IPS-20b (cell line): ENCODE data around the gene FBLN7.

Source experiments
- H3K27ac ChIP-seq: one replicate; pipeline ENCODE4 v1.5.1; 2013; ENCODE audit warnings: low read length
- H3K27me3 ChIP-seq: 2 replicates; pipeline ENCODE4 v1.6.1; 2013; ENCODE audit warnings: mild to moderate bottlenecking, low read length, inconsistent platforms; ENCODE audit not compliant: insufficient read depth
- H3K36me3 ChIP-seq: 2 replicates; pipeline ENCODE4 v1.6.1; 2013; ENCODE audit warnings: low read depth, mild to moderate bottlenecking, inconsistent platforms, low read length, moderate library complexity; ENCODE audit not compliant: insufficient read depth
- H3K4me1 ChIP-seq: 2 replicates; pipeline ENCODE4 v1.6.1; 2013; ENCODE audit warnings: mild to moderate bottlenecking, control low read depth, inconsistent platforms, low read length, moderate library complexity; ENCODE audit not compliant: insufficient read depth
- H3K4me3 ChIP-seq: 2 replicates; pipeline ENCODE4 v1.5.1; 2013; ENCODE audit warnings: mild to moderate bottlenecking, low read length, inconsistent platforms
- H3K9ac ChIP-seq: 2 replicates; pipeline ENCODE4 v1.6.1; 2013; ENCODE audit warnings: low read depth, mild to moderate bottlenecking, inconsistent platforms, low read length, moderate library complexity
- H3K9me3 ChIP-seq: 2 replicates; pipeline ENCODE4 v1.6.1; 2013; ENCODE audit warnings: mild to moderate bottlenecking, low read depth, low read length, inconsistent platforms; ENCODE audit not compliant: insufficient read depth

Gene FBLN7

DNA sequence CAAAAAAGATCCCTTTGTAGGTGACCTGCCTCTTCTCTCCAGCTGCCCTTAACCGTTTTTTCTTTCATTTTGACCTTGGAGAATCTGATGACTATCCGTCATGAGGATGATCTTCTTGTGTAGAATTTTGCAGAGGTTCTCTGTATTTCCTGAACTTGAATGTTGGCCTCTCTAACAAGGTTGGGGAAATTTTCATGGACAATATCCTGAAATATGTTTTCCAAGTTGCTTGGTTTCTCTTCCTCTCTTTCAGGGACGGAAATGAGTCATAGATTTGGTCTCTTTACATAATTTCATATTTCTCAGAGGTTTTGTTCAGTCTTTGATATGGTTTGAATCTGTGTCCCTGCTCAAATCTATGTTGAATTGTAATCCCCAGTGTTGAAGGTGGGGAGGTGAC, 82.6 kb downstream of the FBLN7 start:
- Histone ChIP-seq H3K27me3 (no peaks in the 10 kb centered on the region), H3K27ac (no peak overlapping the region), H3K36me3 (no peaks in the 10 kb centered on the region; the same call in 1 of the 2 replicates), H3K9ac (no peak overlapping the region), H3K4me3 (no peak overlapping the region), H3K9me3 (peaks cover 9% of the 10 kb centered on the region; the same call in 1 of the 2 replicates), H3K4me1 (no peaks in the 10 kb centered on the region)

DNA sequence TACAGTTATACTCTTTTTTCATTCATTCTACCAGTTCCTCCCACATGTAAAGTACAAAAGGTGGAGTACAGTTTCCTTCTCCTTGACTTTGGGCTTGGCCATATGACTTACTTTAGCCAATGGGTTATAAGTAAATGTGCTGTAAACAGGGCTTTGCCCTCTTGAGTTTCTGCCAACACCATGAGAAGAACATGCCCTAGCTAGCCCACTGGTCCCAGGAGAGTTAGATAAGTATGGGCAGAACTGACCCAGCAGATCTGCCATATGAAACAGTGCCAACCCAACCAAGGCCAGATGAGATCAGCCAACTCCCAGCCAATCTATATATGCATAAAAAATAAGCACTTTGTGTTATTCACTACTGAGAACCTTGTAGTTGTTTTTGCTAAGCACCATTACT, 91.2 kb downstream of the FBLN7 start:
- H3K9me3 ChIP-seq, result no peaks in the 10 kb centered on the region
- H3K9ac ChIP-seq, result no peak overlapping the region
- H3K4me1 ChIP-seq, result no peaks in the 10 kb centered on the region
- H3K36me3 ChIP-seq, result peaks cover 3% of the 10 kb centered on the region
- no peaks in the 10 kb centered on the region for H3K27me3 ChIP-seq
- H3K27ac ChIP-seq, result no peak overlapping the region
- no peak overlapping the region for H3K4me3 ChIP-seq

DNA sequence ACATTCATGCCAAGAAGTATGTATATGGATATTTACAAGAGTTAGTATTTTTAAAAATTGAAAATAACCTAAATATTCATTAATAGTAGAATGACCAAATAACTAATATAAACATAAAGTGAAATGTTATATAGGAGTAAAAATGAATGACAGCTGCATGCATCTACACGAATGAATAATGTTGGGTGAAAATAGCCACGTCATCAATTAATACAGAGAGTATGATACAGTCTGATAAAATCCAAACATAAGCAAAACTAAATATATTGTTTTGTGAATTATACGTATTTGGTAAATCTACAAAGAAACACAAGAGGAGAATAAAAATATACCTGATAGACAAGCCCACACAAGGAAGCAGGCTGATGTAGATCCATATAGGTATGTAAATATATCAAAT, 92.2 kb downstream of the FBLN7 start:
- Histone ChIP-seq H3K4me3 (no peak overlapping the region), H3K27ac (no peak overlapping the region), H3K9ac (no peak overlapping the region), H3K36me3 (peaks cover 5% of the 10 kb centered on the region), H3K27me3 (no peaks in the 10 kb centered on the region), H3K4me1 (no peaks in the 10 kb centered on the region), H3K9me3 (no peaks in the 10 kb centered on the region)
